ENCODE data around the gene ARAP2.
A peak's percentile ranks its signal among the peaks of the same experiment; 100 is the strongest.

ARAP2 gene

GRCh38 chr4:36128689-36129088 is 115.6 kb downstream of the ARAP2 start:
- H2AFZ ChIP-seq (ENCODE audit: low read depth, low read length) = no peak overlapping the region
- no peaks in the 10 kb centered on the region for H4K20me1 ChIP-seq (ENCODE audit: insufficient read depth, low read length)
- H3K9me3 ChIP-seq (ENCODE audit: insufficient read depth, low read length, severe bottlenecking) = no peaks in the 10 kb centered on the region
- no peak for DNase-seq
- no peaks in the 10 kb centered on the region for H3K27me3 ChIP-seq (ENCODE audit: insufficient read depth, low read length, poor library complexity)
- H3K9ac ChIP-seq (ENCODE audit: low read depth, low read length) = no peak overlapping the region
- H3K4me3 ChIP-seq (ENCODE audit: low read depth in 1 of 2, low read length in 2 of 2) = no peak overlapping the region
- no peak for ATAC-seq (ENCODE audit: insufficient read depth, low read depth)
- H3K79me2 ChIP-seq (ENCODE audit: insufficient read depth, low read length) = no peaks in the 10 kb centered on the region
- H3K27ac ChIP-seq (ENCODE audit: low read length) = no peak overlapping the region
- H3K4me1 ChIP-seq (ENCODE audit: insufficient read depth, low read length) = no peaks in the 10 kb centered on the region
- TF ChIP-seq CTCF (IDR thresholded peaks at IDR 0.05; ENCODE audit: borderline replicate concordance, extremely low read depth, low read length, poor library complexity, severe bottlenecking) (no peak), EZH2 (IDR thresholded peaks at IDR 0.05; ENCODE audit: borderline replicate concordance, low read depth, low read length, severe bottlenecking) (no peak)
- H3K36me3 ChIP-seq (ENCODE audit: insufficient read depth, low read length) = peaks cover 54% of the 10 kb centered on the region; the same call in 1 of the 2 replicates
- H3K4me2 ChIP-seq (ENCODE audit: insufficient read depth, low read length) = no peak overlapping the region

GRCh38 chr4:36123906-36124305 is 120.4 kb downstream of the ARAP2 start:
- TF ChIP-seq EZH2 (IDR thresholded peaks at IDR 0.05; ENCODE audit: borderline replicate concordance, low read depth, low read length, severe bottlenecking) (no peak), CTCF (IDR thresholded peaks at IDR 0.05; ENCODE audit: borderline replicate concordance, extremely low read depth, low read length, poor library complexity, severe bottlenecking) (no peak)
- Histone ChIP-seq H3K79me2 (ENCODE audit: insufficient read depth, low read length) (no peaks in the 10 kb centered on the region), H3K4me1 (ENCODE audit: insufficient read depth, low read length) (no peaks in the 10 kb centered on the region), H3K27ac (ENCODE audit: low read length) (no peak overlapping the region), H3K27me3 (ENCODE audit: insufficient read depth, low read length, poor library complexity) (no peaks in the 10 kb centered on the region), H3K9ac (ENCODE audit: low read depth, low read length) (no peak overlapping the region), H2AFZ (ENCODE audit: low read depth, low read length) (no peak overlapping the region), H4K20me1 (ENCODE audit: insufficient read depth, low read length) (no peaks in the 10 kb centered on the region), H3K4me2 (ENCODE audit: insufficient read depth, low read length) (no peak overlapping the region), H3K36me3 (ENCODE audit: insufficient read depth, low read length) (peaks cover 43% of the 10 kb centered on the region; the same call in 1 of the 2 replicates), H3K9me3 (ENCODE audit: insufficient read depth, low read length, severe bottlenecking) (no peaks in the 10 kb centered on the region), H3K4me3 (ENCODE audit: low read depth in 1 of 2, low read length in 2 of 2) (no peak overlapping the region)
- no peak for ATAC-seq (ENCODE audit: insufficient read depth, low read depth)
- no peak for DNase-seq

- Histone ChIP-seq H3K4me2 (ENCODE audit: insufficient read depth, low read length) (no peak overlapping the region), H4K20me1 (ENCODE audit: insufficient read depth, low read length) (no peaks in the 10 kb centered on the region), H3K27ac (ENCODE audit: low read length) (no peak overlapping the region), H3K4me3 (ENCODE audit: low read depth in 1 of 2, low read length in 2 of 2) (no peak overlapping the region), H3K9me3 (ENCODE audit: insufficient read depth, low read length, severe bottlenecking) (no peaks in the 10 kb centered on the region), H2AFZ (ENCODE audit: low read depth, low read length) (no peak overlapping the region), H3K36me3 (ENCODE audit: insufficient read depth, low read length) (peaks cover 30% of the 10 kb centered on the region), H3K79me2 (ENCODE audit: insufficient read depth, low read length) (no peaks in the 10 kb centered on the region), H3K9ac (ENCODE audit: low read depth, low read length) (no peak overlapping the region), H3K4me1 (ENCODE audit: insufficient read depth, low read length) (no peaks in the 10 kb centered on the region), H3K27me3 (ENCODE audit: insufficient read depth, low read length, poor library complexity) (no peaks in the 10 kb centered on the region)
- TF ChIP-seq CTCF (IDR thresholded peaks at IDR 0.05; ENCODE audit: borderline replicate concordance, extremely low read depth, low read length, poor library complexity, severe bottlenecking) = no peak
- no peak for TF ChIP-seq EZH2 (IDR thresholded peaks at IDR 0.05; ENCODE audit: borderline replicate concordance, low read depth, low read length, severe bottlenecking)
- no peak for ATAC-seq (ENCODE audit: insufficient read depth, low read depth)
- DNase-seq = no peak
These were observed 129.0 kb downstream of the ARAP2 start for GRCh38 chr4:36115312-36115711.

- Histone ChIP-seq H3K4me1 (ENCODE audit: insufficient read depth, low read length) (no peaks in the 10 kb centered on the region), H2AFZ (ENCODE audit: low read depth, low read length) (no peak overlapping the region), H3K9ac (ENCODE audit: low read depth, low read length) (no peak overlapping the region), H3K4me2 (ENCODE audit: insufficient read depth, low read length) (no peak overlapping the region), H3K27ac (ENCODE audit: low read length) (no peak overlapping the region), H3K79me2 (ENCODE audit: insufficient read depth, low read length) (no peaks in the 10 kb centered on the region), H3K36me3 (ENCODE audit: insufficient read depth, low read length) (peaks cover 39% of the 10 kb centered on the region), H3K27me3 (ENCODE audit: insufficient read depth, low read length, poor library complexity) (no peaks in the 10 kb centered on the region), H4K20me1 (ENCODE audit: insufficient read depth, low read length) (no peaks in the 10 kb centered on the region), H3K9me3 (ENCODE audit: insufficient read depth, low read length, severe bottlenecking) (no peaks in the 10 kb centered on the region), H3K4me3 (ENCODE audit: low read depth in 1 of 2, low read length in 2 of 2) (no peak overlapping the region)
- ATAC-seq (ENCODE audit: insufficient read depth, low read depth) = peak; percentile 56; the same call in 1 of the 3 replicates
- no peak for DNase-seq
- TF ChIP-seq EZH2 (IDR thresholded peaks at IDR 0.05; ENCODE audit: borderline replicate concordance, low read depth, low read length, severe bottlenecking) (no peak), CTCF (IDR thresholded peaks at IDR 0.05; ENCODE audit: borderline replicate concordance, extremely low read depth, low read length, poor library complexity, severe bottlenecking) (no peak)
These were observed 133.1 kb downstream of the ARAP2 start for GRCh38 chr4:36111172-36111571.

Measured in DND-41 (cell line).